Upper lobe of left lung (tissue), 4 donors: Measurements from ENCODE around the gene UBXN2A.

Experiments used
- CTCF ChIP-seq, 6 experiments: fragments of 450-650 bp in 4 of 6; fragments of 200-600 bp in 2 of 6; sonication (generic) in 2 of 6; IDR thresholded peaks; one replicate each; pipeline ENCODE4 v1.5.1; 2016 to 2019; ENCODE audit warnings: antibody characterized with exemption in 6 of 6
- POLR2A ChIP-seq, 4 donors: fragments of 450-650 bp; IDR thresholded peaks; one replicate each; pipeline ENCODE4 v1.5.1; 2016 to 2017; ENCODE audit warnings: antibody characterized with exemption in 4 of 4, mild to moderate bottlenecking in 2 of 4
- POLR2AphosphoS5 ChIP-seq, 2 donors: sonication (generic); formaldehyde crosslinking; IDR thresholded peaks; one replicate each; pipeline ENCODE4 v1.5.1; 2017; ENCODE audit warnings: antibody characterized with exemption in 2 of 2

DNA sequence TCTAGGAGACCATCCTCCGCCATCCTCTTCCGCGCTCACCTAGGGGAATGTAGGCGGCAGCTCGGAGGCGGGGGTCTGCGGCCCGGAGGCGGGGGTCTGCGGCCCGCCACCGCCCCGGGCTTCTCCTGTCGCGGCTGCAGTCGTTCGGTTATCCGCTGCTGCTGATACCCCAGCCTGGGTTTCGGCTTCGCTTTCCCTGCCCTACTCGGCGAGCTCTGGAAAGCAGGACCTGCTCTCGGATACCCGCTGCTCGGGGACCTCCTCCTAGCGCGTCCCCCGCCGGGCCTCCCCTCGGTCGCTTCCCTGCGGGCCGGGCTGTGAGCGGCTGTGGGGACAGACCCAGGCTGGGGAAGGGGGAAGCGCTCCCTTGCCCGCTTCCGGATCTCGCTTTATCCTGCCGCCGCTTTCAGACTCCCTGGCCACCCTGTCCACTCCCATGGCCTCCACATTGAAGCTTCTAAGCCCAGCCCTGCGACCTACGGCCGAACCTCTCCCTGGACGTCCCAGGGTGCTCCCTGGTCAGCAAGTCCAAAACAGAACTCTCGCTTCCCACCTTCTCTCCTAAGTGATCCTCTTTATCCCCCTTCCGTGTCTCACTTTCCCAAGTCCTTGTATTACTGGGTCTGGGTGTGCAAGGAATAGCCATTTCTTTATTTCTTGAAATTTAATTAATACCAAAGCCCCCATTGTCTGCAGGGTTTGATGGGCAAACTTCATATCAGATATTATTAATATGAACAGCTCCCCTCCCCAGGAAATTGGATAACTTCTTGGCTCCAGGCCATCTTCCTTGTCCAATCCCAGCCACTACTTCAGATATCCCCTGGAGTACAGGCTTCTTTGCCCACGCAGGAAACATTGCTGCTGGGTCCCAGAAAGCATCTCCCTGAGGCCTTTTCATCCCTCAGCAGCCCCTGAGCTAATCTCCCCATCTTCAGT is 110.0 kb downstream of the UBXN2A start:
- TF ChIP-seq CTCF (IDR thresholded peaks at IDR 0.05) = no peak
- no peak for TF ChIP-seq POLR2A (IDR thresholded peaks at IDR 0.05)
- TF ChIP-seq POLR2AphosphoS5 (IDR thresholded peaks at IDR 0.05) = no peak
